ENCODE results near the gene TMED8.

DNA sequence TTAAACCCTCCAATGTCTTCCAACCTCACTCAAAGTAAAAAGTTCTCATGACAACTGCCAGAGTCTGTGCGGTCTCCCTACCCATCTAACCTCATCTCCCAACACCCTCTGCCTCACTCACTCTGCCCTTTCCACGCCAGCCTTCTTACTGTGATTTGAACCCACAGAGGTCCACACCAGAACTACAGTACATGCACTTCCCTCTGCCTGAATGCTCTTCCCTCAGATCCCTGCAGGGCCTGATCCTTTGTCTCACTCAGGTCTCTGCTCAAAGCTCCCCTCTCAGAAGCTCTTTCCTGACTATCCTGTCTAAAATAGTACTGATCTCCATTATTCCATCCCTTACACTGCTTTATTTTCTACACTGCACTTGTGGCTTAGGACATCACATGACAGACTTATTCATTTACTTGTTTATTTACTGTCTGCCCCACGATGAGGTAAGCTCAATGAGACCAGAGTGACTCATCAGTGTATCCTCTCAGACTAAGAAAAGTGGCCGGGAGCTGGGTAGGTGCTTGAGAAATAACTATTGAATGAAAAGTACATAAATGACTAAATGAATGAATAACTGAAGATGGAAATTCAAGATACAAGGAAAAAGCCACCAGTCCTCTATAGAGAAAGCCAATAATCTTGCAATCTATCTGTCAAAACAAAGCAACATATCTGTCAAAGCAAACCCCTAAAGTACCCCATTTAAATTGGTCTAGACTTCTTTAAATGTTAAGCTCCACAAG is 73.3 kb downstream of the TMED8 start:
- no peak for TF ChIP-seq CTCF (IDR thresholded peaks at IDR 0.05; ENCODE audit: borderline replicate concordance, extremely low read depth, low read length, poor library complexity, severe bottlenecking)
- TF ChIP-seq EZH2 (IDR thresholded peaks at IDR 0.05; ENCODE audit: borderline replicate concordance, low read depth, low read length, severe bottlenecking): no peak

Data from DND-41 (cell line).